HG03039 (cell line): Measurements from ENCODE around the gene UPP1.
"Not testable (repeated sequence)": the region's sequence is repeated elsewhere in the genome, so short reads cannot be mapped to it uniquely, and the experiment has no call there.

Experiments used
- ATAC-seq: cut with Tn5 transposase; IDR thresholded peaks from one replicate; pipeline ENCODE4 v1.9.1; 2021; ENCODE audit warnings: mild to moderate bottlenecking, moderate library complexity; ENCODE audit not compliant: unreplicated experiment

The UPP1 gene

GRCh38 chr7:48110868-48111267, 21.8 kb downstream of the UPP1 start:
- no peak for ATAC-seq

DNA sequence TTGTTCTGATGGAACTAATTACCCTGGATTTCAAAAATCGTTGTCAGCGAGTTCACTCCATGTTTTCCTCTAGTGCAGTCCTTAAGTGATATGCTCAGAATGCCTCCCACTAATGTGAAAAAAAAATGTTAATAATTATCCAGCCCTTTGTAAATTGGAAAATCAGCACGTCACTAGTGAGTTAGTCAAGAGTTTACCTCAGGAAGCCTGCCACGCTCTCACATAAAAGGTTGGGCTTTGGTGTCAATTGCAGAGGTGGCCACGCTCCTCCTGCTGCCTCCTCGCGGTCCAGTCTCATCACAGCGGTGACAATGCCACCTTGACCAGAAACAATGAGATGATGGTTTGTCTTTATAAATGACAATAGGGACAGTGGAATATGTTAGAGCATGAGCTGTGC, 22.5 kb downstream of the UPP1 start:
- ATAC-seq = no peak

DNA sequence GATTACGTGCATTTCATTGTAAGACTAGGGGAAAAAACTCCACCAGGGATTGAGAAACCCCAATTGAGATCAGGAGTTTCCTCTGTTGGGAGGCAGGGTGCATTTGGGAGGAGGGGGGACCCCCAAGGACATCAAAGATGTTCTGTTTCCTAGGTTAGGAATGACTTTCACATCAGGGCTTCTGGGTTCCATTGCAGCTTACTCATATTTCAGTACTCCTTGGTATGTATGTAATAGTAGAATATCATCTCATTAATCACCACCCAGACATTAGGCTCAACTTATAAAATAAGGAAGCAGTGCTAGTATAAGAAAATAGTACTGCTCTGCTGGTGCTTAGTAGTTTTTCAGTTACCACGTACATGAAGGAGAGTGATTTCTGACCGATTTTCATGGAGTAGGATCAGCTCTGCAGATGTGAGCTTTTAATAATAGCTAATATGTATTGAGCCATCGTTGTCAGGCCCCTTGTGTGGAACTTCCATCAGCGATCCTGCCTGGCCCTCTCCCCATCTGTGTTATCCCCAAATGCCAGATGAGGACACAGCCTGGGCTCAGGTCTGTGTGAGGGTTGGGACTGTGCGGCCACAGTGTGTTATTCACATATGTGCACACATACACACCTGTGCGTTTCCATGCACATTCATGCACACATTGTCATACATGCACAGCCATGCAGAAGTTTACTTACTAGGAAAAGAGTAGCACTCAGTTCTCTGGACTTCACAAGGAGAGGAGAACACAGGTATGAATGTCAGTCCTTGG, 23.5 kb downstream of the UPP1 start:
- no peak for ATAC-seq

DNA sequence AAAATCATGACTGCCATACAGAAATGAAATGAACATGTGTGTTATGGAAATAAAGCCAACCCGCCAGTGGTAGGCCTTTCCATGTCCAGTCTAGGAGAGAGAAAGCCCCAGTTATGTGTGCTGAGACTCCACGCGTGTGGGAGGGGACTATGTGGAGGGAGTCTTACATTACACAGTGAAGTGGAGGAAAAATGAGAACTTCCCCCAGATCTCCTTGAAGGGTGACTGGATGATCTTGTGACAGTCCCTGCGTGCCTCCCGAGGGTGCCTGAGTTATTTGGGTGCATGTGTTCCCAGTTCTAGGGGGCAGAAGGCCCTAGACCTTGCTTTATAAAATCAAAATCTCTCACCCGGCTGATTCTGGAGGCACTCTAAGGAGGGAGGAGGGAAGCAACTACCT, 24.2 kb downstream of the UPP1 start:
- no peak for ATAC-seq

- no peak for ATAC-seq
Observed at GRCh38 chr7:48114115-48114514, 25.1 kb downstream of the UPP1 start.

DNA sequence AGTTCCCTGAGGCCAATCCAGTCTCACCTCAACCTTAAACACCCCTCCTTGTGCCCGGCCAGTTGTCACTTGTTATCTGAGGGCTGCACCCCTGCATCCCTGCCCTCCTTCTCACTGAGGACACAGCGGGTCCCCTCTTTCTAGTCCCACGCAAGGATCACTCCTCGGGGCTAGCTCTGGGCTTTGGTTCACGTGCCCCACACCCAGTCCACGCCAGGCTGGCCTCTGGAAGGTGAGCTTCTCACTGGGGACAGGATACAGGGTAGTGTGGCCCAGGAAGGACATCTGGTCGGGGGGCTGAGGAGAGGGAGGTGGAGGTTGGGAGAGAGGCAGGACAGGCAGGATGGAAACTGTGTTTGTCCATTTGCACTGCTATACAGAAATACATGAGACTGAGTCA, 25.5 kb downstream of the UPP1 start:
- no peak for ATAC-seq

DNA sequence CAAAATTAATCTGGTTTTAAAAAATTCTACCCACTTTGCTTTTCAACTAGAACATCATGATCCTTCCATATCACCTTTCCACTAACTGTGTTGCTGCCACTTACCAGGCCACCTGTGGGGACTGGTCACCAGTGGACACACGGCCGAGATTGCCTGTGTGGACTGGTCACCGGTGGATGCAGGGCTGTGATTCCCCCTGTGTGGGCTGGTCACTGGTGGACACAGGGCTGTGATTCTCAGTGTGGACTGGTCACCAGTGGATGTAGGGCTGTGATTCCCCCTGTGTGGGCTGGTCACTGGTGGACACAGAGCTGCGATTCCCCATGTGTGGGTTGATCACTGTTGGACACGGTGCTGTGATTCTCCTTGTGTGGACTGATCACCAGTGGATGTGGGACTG, 27.0 kb downstream of the UPP1 start:
- ATAC-seq = no peak

- no peak for ATAC-seq
Observed at GRCh38 chr7:48118041-48118440, 29.0 kb downstream of the UPP1 start.

DNA sequence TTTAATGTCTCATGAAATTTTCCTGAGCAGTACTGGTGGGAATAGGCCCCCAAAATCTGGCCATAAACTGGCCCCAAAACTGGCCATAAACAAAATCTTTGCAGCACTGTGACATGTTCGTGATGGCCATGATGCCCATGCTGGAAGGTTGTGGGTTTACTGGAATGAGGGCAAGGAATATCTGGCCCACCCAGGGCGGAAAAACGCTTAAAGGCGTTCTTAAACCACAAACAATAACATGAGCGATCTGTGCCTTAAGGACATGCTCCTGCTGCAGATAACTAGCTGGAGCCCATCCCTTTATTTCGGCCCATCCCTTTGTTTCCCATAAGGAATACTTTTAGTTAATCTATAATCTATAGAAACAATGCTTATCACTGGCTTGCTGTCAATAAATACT, 31.5 kb downstream of the UPP1 start:
- not testable (repeated sequence) for ATAC-seq

DNA sequence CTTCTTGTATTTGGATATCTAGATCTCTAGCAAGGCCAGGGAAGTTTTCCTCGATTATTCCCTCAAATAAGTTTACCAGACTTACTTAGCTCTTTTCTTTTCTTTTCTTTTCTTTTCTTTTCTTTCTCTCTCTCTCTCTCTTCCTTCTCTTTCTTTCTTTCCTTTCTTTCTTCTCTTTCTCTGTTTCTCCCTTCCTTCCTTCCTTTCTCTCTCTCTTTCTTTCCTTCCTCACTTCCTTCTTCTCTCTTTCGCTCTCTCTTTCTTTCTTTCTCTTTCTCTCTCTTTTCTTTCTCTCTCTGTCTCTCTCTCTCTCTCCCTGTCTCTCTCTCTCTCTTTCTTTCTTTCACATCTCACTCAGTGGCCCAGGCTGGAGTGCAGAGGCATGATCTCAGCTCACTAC, 37.0 kb downstream of the UPP1 start:
- no peak for ATAC-seq

- no peak for ATAC-seq
Observed at GRCh38 chr7:48130658-48131108, 41.6 kb downstream of the UPP1 start.

DNA sequence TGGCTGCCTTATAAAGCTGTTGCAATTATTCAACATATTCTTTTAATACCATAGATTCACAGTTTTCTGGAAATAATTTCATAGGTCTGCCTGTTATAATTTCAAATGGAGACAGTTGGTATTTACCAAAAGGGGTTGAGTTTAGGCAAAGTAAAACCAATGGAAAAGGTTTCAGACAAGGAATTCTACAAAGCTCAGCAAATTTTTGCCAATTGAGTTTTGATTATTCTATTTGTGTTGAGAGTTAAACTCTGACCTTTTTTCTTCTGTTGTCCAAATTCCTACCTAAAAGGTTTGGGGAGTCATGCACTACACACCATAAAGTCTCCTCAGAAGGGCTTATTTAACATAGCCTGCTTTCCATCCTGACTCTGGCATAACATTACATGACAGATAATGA, 43.7 kb downstream of the UPP1 start:
- no peak for ATAC-seq

DNA sequence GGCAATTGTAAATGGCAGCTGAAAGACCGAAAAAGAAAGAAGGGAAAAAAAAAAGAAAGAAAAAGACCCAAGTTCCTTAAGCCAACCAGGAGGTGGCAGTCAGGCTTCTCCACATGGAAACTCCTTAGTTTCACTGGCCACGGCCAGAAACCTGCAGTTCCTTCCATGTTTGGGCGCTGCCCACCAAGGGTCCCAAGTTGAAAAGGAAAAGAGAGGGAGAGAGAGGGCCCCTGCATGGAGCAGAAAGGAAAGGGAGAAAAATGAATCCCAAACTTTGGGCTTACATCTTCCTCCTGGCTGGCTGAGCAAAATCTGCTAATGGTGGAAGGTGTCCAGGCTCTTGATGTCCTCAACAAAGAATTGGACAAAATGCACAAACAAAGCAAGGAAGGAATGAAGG, 50.4 kb downstream of the UPP1 start:
- ATAC-seq = no peak

DNA sequence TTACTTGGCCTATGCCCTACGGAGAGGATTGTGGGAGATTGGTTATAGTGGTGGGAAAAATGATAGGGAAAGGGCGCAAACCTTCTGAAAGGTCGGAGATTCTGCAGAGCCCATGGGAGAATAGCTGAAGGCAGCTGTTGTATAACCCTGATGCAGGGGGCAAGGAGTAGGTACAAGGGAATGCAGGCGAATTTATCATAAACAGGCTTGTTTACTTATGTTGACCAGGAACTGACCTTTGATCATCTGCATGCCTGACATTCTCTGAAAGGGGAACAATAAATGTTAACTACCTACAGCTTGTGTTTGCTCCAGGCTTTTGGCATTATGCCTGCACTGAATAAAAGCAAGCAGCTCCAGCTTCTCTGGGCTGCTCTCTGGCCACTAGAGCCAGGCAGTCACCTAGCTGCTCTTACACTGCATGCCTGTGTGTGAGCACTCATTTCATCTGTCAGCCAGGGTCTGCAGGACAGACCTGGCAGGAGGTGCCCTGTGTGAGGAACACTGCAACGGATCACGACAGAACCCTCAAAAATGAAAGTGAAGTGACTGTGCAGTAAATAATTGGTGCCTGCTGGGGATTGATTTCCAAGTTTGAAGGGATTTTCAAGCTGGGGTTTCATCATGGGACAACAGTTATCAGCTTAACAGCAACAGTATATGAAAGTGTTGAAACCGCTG, 51.1 kb downstream of the UPP1 start:
- ATAC-seq = no peak

- no peak for ATAC-seq
Observed at GRCh38 chr7:48141521-48141920, 52.5 kb downstream of the UPP1 start.

DNA sequence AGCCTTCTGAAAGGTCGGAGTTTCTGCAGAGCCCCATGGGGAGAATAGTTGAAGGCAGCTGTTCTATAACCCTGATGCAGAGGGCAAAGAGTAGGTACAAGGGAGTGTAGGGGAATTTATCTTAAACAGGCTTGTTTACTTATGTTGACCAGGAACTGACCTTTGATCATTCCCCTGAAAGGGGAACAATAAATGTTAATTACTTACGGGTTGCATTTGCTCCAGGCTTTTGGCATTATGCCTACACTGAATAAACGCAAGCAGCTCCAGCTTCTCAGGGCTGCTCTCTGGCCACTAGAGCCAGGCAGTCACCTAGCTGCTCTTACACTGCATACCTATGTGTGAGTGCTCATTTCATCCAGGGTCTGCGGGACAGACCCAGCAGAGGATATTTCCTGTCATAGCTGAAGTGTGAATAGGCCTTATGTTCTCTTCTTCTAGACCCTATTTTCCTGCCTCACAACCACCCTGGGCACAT, 55.3 kb downstream of the UPP1 start:
- ATAC-seq = no peak

DNA sequence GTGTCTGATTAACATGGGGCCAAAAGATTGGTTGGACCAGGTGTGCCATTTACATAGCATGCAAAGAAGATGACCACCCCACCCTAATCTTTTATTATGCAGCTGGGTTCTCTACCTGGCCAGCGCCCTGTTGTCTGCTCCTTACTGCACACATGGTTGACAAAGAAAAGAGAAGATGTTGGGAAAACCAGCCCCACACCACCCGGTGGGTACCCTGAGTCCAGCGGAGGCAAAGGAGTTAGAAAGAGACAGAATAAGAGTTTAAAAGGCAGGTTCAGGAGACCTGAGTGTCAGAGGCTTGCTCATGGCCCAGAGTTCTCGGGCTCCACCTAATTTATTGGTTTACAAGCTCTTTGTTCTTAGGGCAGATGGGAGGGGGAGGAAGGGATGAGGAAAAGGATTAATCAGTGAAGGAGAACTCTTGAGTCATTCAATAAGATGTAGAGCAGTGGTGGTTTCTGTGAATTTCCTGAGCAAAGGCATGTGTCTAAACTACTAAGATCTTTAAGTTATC, 58.1 kb downstream of the UPP1 start:
- no peak for ATAC-seq

DNA sequence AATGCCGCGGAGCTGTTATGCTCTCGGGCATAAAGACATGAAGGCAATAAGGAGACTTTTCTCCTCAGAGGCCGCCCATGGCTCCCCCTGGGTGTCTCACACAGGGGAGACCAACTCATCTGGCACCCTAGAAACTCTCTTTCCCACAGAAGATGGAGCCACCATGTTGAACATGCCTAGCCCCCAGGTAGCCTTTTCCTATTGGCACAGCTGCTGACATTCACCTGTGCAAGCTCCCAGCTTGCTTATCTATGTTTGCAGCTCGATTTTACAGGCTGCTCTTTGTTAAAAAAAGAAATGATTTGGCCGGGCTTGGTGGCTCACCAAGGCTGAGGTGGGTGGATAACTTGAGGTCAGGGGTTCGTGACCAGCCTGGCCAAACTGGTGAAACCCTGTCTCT, 58.6 kb downstream of the UPP1 start:
- not testable (repeated sequence) for ATAC-seq

GRCh38 chr7:48148311-48148710, 59.2 kb downstream of the UPP1 start:
- ATAC-seq = no peak

- no peak for ATAC-seq
Observed at GRCh38 chr7:48149058-48149457, 60.0 kb downstream of the UPP1 start.

DNA sequence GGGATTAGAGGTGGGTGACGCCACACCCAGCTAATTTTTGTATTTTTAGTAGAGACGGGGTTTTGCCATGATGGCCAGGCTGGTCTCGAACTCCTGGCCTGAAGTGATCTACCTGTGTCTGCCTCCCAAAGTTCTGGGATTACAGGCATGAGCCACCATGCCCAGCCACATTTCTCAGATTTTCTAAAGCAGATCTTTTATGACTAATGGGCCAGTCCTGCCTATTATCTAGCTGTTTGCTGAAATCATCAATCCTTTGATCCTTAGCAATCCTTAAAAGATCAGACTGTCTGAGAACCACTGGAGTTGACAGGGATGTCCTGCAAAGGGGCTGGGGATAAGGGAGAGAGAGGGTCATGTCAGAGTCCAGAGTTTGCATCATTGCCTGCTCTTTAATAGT, 61.0 kb downstream of the UPP1 start:
- no peak for ATAC-seq

- ATAC-seq = no peak
Observed at GRCh38 chr7:48154792-48155413, 65.8 kb downstream of the UPP1 start.
